Large intestine (tissue), 3 donors: ENCODE results near the gene WNT11. TPM values are rescaled to one million over a fixed set of nuclear protein-coding genes. Genes with fewer than 3 reads are reported as not detected.
"Not testable (repeated sequence)": the region's sequence is repeated elsewhere in the genome, so short reads cannot be mapped to it uniquely, and the experiment has no call there.

Source experiments
- DNase-seq, 2 donors: peaks; one replicate each; pipeline versions ENCODE4 v3.0.0 to v3.0.0-alpha.2; 2013
- H3K27ac ChIP-seq: one replicate; pipeline ENCODE4 v1.5.1; 2013; ENCODE audit warnings: low read length
- H3K27me3 ChIP-seq: 2 replicates; pipeline ENCODE4 v1.6.1; 2013; ENCODE audit warnings: low read length; ENCODE audit not compliant: control insufficient read depth, insufficient read depth
- H3K36me3 ChIP-seq: 2 replicates; pipeline ENCODE4 v1.6.1; 2013; ENCODE audit warnings: low read length; ENCODE audit not compliant: control insufficient read depth, insufficient read depth
- H3K4me1 ChIP-seq: one replicate; pipeline ENCODE4 v1.6.1; 2013; ENCODE audit warnings: low read length; ENCODE audit not compliant: control insufficient read depth, insufficient read depth
- H3K4me3 ChIP-seq: one replicate; pipeline ENCODE4 v1.5.1; 2013; ENCODE audit warnings: low read length
- H3K9me3 ChIP-seq: one replicate; pipeline ENCODE4 v1.6.1; 2013; ENCODE audit warnings: mild to moderate bottlenecking, low read depth, low read length, moderate library complexity; ENCODE audit not compliant: control insufficient read depth
- WGBS: methylation state at CpG from one replicate; pipeline ENCODE4 v1.1.5; 2013; ENCODE audit warnings: low lambda C conversion rate; ENCODE audit not compliant: insufficient coverage; 5-methylcytosine and 5-hydroxymethylcytosine counted together
- polyA plus RNA-seq: library from polyadenylated mRNA; unstranded; fragments of 120-200 nt; gene quantifications from one replicate; pipeline ENCODE4 v1.2.1, GENCODE V29; 2013

Gene WNT11
- polyA plus RNA-seq, 1 donor, result 14.4 TPM

DNA sequence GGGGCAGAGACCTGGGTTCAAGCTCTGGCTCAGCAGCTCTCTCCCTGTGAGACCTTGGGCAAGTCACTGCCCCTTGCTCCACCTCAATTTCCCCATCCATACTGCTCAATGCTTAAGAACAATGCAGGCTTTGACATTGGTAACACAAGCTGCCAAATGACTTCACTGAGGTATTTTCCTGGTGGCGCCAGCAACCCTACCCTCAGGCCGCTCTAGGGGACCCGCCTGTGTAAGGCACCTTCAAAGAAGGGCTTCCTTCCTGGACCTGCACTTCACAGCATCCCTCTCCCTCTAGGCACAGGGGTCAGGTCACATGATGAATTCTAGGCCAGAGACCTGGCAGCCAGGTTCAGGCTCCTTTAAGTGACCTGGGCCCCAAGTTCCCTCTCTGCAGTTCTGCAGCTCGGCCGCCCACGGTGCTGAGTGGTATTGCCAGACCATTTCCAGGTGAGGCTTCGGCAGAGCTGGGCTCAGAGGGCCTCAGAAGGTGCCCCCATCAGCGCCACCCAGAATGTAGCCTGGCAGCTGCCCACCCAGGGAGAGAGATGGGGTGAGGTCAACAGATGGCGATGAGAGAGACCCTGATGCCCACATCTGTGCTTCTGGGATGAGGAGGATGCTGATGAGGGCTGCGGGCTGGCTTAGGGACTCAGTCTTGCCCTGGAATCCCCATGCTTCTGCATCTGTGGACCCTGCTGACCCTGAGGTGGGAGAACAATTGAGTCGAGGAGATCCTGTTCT, 4.5 kb downstream of the WNT11 start:
- WGBS, result no CpG with 5 or more reads among the region's 11 CpGs
- Histone ChIP-seq H3K9me3 (no peaks in the 10 kb centered on the region), H3K4me1 (peaks cover 21% of the 10 kb centered on the region), H3K36me3 (no peaks in the 10 kb centered on the region), H3K27ac (no peak overlapping the region), H3K27me3 (peaks cover 36% of the 10 kb centered on the region), H3K4me3 (no peak overlapping the region)
- DNase-seq, result no peak

DNA sequence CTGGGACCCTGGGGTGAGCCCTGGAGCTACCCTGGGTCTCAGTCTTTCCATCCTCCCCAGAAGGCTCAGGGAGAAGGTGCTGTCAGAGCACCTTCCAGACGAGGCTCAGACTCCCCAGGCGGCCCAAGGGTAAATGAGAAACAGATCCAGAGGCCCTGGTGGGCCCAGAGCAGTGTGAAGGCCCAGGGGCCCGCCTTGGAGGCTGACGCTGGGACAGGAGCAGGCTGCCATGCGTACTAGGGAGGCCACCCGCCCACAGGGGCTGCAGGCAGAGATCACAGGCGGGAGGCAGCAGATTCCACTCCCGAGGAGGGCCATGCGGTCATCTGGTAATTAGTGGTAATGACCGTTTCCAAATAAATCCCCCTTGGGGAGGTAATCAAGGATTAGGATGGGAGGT, 5.2 kb downstream of the WNT11 start:
- no peaks in the 10 kb centered on the region for H3K9me3 ChIP-seq
- no CpG with 5 or more reads among the region's 10 CpGs for WGBS
- peaks cover 31% of the 10 kb centered on the region for H3K27me3 ChIP-seq
- H3K4me3 ChIP-seq, result no peak overlapping the region
- no peaks in the 10 kb centered on the region for H3K36me3 ChIP-seq
- peaks cover 17% of the 10 kb centered on the region for H3K4me1 ChIP-seq
- no peak overlapping the region for H3K27ac ChIP-seq
- no peak for DNase-seq

DNA sequence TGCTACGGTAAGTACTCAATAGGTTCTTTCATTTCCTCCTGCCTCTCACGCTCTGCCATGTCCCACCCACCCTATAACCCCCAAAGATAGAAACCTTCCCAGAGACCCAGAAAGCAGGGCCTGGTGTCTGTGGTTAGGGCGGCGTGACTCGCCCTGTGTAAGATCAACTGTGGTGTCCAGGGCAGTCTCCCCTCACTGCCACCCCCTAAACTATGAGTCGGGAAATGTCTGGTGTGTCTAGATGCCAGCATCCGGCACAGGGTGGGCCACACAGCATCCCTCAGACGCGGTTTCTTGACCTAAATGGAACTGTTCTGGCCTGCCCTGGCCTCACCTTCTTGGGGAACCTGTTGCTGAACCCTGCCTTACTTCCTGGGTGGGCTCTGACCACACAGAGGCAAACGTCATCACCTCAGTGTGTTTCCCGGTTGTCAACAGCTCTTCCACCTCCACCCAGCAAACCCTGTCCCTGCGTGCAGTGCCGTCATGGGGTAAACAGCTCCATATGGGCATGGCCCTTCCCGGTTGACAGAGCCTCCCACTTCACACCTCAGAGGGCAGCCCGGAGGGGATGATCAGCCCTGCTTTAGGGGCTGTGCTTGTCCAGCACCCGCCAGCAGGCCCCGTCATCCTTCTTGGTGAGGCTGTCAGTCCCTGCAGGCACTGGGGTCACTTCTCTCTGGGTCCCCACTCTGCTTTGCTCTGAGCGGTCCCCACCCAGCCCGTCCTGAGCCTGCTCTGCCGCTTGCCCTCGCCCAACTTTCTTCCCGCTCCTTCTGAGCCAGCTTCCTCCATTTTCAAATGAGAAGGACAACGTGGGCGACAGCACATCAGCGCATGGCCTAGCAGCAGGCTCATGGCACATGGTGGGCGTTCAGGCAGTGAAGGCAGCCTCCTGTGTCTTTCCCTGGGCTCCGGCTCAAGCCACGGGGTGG, 6.0 kb downstream of the WNT11 start:
- Histone ChIP-seq H3K9me3 (no peaks in the 10 kb centered on the region), H3K4me3 (no peak overlapping the region), H3K36me3 (no peaks in the 10 kb centered on the region), H3K4me1 (peaks cover 9% of the 10 kb centered on the region), H3K27ac (no peak overlapping the region), H3K27me3 (peaks cover 23% of the 10 kb centered on the region)
- DNase-seq, result no peak
- no CpG with 5 or more reads among the region's 28 CpGs for WGBS

DNA sequence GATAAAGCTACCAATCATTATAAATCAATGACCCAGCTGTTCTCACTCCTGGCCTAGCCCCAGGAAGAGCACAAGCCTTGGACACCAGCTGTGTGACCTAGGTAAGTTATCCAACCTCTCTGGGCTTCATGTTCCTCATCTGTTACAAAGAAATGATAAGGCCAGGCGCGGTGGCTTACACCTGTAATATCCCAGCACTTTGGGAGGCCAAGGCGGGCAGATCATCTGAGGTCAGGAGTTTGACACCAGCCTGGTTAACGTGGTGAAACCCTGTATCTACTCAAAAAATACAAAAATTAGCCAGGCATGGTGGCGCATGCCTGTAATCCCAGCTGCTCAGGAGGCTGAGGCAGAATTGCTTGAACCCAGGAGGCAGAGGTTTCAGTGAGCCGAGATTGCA, 7.6 kb downstream of the WNT11 start:
- DNase-seq, H3K4me3 ChIP-seq, H3K4me1 ChIP-seq, H3K27me3 ChIP-seq, H3K27ac ChIP-seq, H3K9me3 ChIP-seq, H3K36me3 ChIP-seq: not testable (repeated sequence)
- no CpG with 5 or more reads among the region's 6 CpGs for WGBS

DNA sequence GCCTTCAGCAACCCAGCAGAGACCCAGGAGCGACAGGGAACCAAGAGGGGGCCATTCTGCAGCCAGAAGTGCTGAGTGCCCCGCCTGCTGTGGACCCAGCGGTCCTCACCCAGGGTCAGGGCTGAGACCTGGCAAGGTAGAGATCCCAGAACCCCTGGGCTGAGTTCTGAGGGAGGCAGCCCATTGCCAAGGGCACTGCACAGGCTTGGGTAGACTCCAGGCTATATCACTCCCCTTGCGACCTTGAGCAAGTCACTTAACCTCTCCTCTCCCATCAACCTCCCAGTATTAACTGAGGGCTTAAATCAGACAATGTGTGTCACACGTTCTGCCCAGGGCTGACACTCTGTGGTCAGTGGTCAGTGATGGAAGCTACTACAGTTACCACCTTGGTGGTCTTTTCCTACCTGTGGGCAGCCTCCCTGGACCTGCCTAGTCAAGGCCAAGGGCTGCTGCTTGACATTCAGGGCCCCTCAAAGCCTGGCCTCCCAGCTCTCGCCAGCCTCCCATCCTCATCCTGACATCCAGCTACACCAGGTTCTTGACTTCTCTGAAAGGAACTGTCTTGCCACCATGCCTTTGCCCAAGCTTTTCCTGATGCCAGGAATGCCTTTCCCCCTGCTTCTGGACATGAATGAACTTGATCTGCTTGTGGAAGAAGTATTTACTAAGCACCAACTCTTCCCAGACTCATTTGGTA, 8.2 kb downstream of the WNT11 start:
- no peak for DNase-seq
- 100% methylated on average over 1 of the region's 6 CpGs for WGBS

DNA sequence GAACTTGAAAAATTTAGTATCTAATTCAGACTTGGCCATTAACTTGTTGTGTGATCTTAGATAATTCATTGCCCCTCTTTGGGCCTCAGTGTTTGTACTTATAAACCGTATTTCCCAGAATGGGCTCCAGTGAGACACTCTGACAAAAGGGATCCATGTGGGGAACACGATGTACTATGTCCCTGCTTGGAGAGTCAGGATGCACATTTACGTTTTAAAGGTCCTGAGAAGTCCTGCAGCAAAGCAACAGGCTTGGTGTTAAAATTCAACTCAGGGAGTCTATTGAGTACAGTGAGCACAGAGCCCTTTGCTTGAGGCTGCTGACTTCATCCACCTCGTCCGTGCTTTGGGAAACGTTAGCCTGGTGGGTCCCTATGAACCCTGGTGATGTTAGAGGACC, 9.0 kb downstream of the WNT11 start:
- WGBS, result no CpG with 5 or more reads among the region's 6 CpGs
- Histone ChIP-seq H3K4me3 (no peak overlapping the region), H3K9me3 (no peaks in the 10 kb centered on the region), H3K27ac (no peak overlapping the region), H3K27me3 (no peaks in the 10 kb centered on the region), H3K36me3 (no peaks in the 10 kb centered on the region), H3K4me1 (no peaks in the 10 kb centered on the region)
- no peak for DNase-seq

More for the DNA sequence above, 8.2 kb downstream of the WNT11 start:
- Histone ChIP-seq H3K36me3 (no peaks in the 10 kb centered on the region), H3K4me1 (no peaks in the 10 kb centered on the region), H3K27ac (no peak overlapping the region), H3K27me3 (peaks cover 2% of the 10 kb centered on the region), H3K4me3 (no peak overlapping the region), H3K9me3 (no peaks in the 10 kb centered on the region)

DNA sequence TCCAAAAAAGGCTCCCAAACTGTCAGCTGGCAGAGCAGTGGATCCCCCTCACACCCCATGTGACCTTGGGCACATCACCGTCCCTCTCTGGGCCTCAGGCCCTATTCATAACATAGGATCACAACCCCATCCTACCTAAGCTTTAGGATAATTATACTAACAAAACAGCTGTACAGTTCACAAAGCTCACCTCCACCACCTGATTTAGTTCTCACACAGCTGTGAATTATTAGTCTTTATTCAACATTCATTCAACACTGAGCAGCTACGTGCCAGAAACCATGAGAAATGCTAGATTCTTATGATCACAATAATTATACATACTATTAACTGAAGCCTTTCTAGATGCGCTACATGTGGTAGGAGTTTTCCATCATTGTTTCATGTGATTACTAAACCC, 9.5 kb downstream of the WNT11 start:
- H3K9me3 ChIP-seq, result no peaks in the 10 kb centered on the region
- DNase-seq, result no peak
- no peak overlapping the region for H3K27ac ChIP-seq
- no peaks in the 10 kb centered on the region for H3K36me3 ChIP-seq
- no peaks in the 10 kb centered on the region for H3K27me3 ChIP-seq
- H3K4me3 ChIP-seq, result no peak overlapping the region
- 100% methylated on average over 1 of the region's 3 CpGs for WGBS
- no peaks in the 10 kb centered on the region for H3K4me1 ChIP-seq

DNA sequence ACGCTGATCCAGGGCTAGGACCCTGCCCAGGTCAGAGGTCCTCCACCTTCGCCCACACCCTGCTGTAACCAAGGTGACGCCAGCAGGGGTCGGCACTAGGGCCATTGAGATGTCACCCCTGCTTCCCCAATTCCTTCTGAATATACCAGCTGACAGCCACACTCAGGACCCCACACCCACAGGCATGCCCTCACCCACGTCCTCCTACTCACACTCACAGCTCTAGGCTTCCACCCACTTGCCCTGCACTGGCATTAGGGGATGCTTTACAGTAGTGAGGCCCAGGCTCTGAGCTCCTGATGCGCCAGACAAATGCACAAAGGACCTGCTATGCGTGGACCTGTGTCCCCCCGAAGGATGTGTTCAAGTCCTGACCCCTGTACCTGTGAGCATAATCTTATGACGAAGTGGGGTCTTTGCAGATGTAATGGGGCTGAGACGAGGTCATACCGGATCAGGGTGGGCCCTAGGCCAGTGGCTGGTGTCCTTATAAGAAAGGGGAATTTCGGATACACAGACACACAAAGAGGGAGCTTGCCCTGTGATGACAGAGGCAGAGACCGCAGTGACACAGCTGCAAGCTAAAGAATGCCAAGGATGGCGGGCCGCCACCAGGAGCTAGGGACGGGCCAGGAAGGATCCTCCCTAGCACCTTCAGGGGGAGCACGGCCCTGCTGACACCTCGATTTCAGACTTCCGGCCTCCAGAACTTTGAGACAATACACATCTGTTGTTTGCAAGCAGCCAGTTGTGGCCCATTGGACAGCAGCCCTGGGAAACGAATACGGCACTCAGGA, 11.2 kb downstream of the WNT11 start:
- Histone ChIP-seq H3K4me3 (no peak overlapping the region), H3K4me1 (no peaks in the 10 kb centered on the region), H3K27me3 (no peaks in the 10 kb centered on the region), H3K27ac (no peak overlapping the region), H3K9me3 (no peaks in the 10 kb centered on the region), H3K36me3 (no peaks in the 10 kb centered on the region)
- no CpG with 5 or more reads among the region's 21 CpGs for WGBS
- no peak for DNase-seq

DNA sequence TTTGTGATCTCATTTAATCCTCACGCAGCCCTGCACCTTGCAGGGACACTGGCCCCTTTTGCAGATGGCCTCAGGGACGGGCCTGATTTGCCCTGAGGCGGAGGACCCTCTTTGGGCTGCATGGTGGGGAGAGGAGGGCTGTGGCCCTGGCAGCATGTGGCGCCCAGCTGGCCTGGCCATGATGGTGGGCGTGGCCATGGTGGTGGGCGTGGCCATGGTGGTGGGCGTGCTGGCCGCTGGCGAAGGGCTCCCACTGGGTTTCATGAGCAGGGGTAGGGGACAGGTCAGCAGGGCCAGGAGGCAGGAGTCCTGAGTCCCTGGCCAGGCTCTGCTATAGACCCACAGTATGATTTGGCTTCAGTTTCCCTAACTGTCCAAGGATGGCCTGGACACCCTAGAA, 13.1 kb downstream of the WNT11 start:
- Histone ChIP-seq H3K4me3 (no peak overlapping the region), H3K9me3 (no peaks in the 10 kb centered on the region), H3K36me3 (no peaks in the 10 kb centered on the region), H3K4me1 (no peaks in the 10 kb centered on the region), H3K27me3 (no peaks in the 10 kb centered on the region), H3K27ac (no peak overlapping the region)
- no peak for DNase-seq
- no CpG with 5 or more reads among the region's 9 CpGs for WGBS

DNA sequence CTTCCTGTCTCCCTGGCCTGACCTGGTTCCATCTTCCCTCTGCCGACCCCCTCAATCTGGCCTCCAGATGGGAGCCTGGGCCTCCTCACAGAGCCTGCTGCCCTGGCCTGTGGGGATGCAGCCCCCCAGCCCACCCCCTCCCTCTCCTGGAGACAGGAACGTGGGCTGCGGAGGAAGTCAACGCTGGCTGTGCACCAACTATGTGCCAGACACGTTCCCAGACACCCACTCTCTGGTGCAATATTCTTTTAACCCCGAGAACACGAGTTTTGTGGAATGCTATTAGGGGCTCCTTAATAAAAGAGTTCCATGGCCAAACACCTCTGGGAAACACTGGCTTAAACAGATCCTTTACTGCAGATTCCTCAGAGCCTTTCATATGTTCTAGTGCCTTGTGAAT, 15.9 kb downstream of the WNT11 start:
- Histone ChIP-seq H3K4me1 (peaks cover 2% of the 10 kb centered on the region), H3K4me3 (no peak overlapping the region), H3K9me3 (no peaks in the 10 kb centered on the region), H3K27ac (no peak overlapping the region), H3K27me3 (no peaks in the 10 kb centered on the region), H3K36me3 (no peaks in the 10 kb centered on the region)
- no peak for DNase-seq
- no CpG with 5 or more reads among the region's 7 CpGs for WGBS
